Measurements from ENCODE around the gene NIPSNAP2.

DNA sequence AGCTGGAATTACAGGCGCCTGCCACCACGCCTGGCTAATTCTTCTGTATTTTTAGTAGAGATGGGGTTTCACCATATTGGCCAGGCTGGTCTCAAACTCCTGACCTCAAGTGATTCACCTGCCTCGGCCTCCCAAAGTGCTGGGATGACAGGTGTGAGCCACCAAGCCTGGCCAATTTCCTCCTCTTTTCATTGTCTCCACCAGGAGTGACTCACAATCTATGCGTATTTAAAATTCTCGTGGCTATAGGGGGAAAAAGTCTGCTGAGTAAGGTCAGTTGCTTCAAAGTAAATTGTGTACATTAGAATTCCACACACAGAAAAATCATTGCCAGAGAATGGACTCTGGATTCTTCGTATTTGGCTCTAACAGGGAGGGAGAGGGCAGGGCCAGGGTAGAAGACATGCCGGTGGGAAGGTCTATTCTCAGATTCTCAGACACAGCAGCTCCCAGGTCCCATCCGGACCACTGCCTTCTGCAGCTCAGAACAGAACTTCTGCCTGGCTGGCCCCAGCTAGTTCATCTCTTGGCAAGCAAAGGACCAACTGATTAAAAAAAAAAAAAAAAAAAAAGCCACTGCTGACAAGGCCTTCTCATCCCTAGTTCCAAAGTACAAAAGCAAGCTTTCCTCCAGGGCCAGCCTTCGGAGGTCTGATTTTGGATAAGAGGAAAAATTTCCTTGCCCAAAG, 64.7 kb downstream of the NIPSNAP2 start:
- TF ChIP-seq GATA3 (IDR thresholded peaks at IDR 0.05; ENCODE audit: low read depth, low read length), result no peak
- no peak for TF ChIP-seq GATA2 (IDR thresholded peaks at IDR 0.05; ENCODE audit: low read depth, low read length)
